Tibial artery (tissue), 4 donors: ENCODE measurements around the gene PCDHA5.
"Not testable (repeated sequence)": the region's sequence is repeated elsewhere in the genome, so short reads cannot be mapped to it uniquely, and the experiment has no call there.

ENCODE experiments used
- DNase-seq, 2 donors: peaks; one replicate each; pipeline ENCODE4 v3.0.0-alpha.2; 2019
- H3K27ac ChIP-seq, 2 donors: fragments of 200-600 bp; sonication (generic) in 1 of 2; 1 replicate in 1 of 2; 2 replicates in 1 of 2; pipeline ENCODE4 v1.5.1; 2018 to 2019; ENCODE audit warnings: mild to moderate bottlenecking in 1 of 2
- H3K27me3 ChIP-seq, 2 donors: fragments of 200-600 bp; sonication (generic) in 1 of 2; one replicate each; pipeline versions ENCODE4 v1.5.1 to v1.6.0; 2016 to 2019
- H3K36me3 ChIP-seq, 3 donors: fragments of 200-600 bp; sonication (generic) in 2 of 3; one replicate each; pipeline ENCODE4 v1.5.1; 2016 to 2019; ENCODE audit warnings: mild to moderate bottlenecking in 2 of 3
- H3K4me1 ChIP-seq, 4 donors: fragments of 200-600 bp; sonication (generic) in 2 of 4; 1 replicate in 3 of 4; 2 replicates in 1 of 4; pipeline ENCODE4 v1.5.1; 2016 to 2019
- H3K4me3 ChIP-seq, 2 donors: fragments of 200-600 bp; sonication (generic) in 1 of 2; 1 replicate in 1 of 2; 2 replicates in 1 of 2; pipeline ENCODE4 v1.5.1; 2018 to 2019; ENCODE audit warnings: mild to moderate bottlenecking in 2 of 2
- H3K9me3 ChIP-seq, 3 donors: fragments of 200-600 bp; sonication (generic) in 1 of 3; one replicate each; pipeline ENCODE4 v1.5.1; 2016 to 2019
- CTCF ChIP-seq, 2 experiments: fragments of 200-600 bp in 1 of 2; fragments of 450-650 bp in 1 of 2; IDR thresholded peaks; one replicate each; pipeline ENCODE4 v1.5.1; 2017 to 2019; ENCODE audit warnings: antibody characterized with exemption in 2 of 2, mild to moderate bottlenecking in 1 of 2, moderate library complexity in 1 of 2
- intact Hi-C: fragments of 100-400 bp; cut with DNase I; formaldehyde crosslinking; loops from one replicate; pipeline ENCODE4 v1.15.0; 2023; ENCODE audit warnings: low total_unique reads

PCDHA5 gene

GRCh38 chr5:140833993-140834392, 12.6 kb downstream of the PCDHA5 start, which contains the start of gene PCDHA7:
Gene PCDHA7 (plus strand): TSS chr5:140834269. CDS start chr5:140834384, 115 bp downstream.
- intact Hi-C loops: no loop called here
- Histone ChIP-seq H3K4me3 (peak within 1 kb of the TSS in 1 of 2 donors; percentile 9), H3K27me3 (peaks cover 0 to 12% of the 10 kb centered on the region in 2 donors), H3K27ac (no peak within 1 kb of the TSS), H3K9me3 (peaks cover 0 to 60% (median 33%) of the 10 kb centered on the region in 3 donors), H3K36me3 (peaks cover 0 to 3% (median 0%) of the 10 kb centered on the region in 3 donors), H3K4me1 (no peaks in the 10 kb centered on the region)
- no peak for TF ChIP-seq CTCF (IDR thresholded peaks at IDR 0.05)
- no peak for DNase-seq

DNA sequence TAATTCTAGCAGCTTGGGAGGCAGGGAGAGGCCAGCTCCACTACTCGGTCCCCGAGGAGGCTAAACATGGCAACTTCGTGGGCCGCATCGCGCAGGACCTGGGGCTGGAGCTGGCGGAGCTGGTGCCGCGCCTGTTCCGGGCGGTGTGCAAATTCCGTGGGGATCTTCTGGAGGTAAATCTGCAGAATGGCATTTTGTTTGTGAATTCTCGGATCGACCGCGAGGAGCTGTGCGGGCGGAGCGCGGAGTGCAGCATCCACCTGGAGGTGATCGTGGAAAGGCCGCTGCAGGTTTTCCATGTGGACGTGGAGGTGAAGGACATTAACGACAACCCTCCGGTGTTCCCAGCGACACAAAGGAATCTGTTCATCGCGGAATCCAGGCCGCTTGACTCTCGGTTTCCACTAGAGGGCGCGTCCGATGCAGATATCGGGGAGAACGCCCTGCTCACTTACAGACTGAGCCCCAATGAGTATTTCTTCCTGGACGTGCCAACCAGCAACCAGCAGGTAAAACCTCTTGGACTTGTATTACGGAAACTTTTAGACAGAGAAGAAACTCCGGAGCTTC, 13.1 kb downstream of the PCDHA5 start:
- peaks cover 0 to 55% (median 31%) of the 10 kb centered on the region in 3 donors for H3K9me3 ChIP-seq

DNA sequence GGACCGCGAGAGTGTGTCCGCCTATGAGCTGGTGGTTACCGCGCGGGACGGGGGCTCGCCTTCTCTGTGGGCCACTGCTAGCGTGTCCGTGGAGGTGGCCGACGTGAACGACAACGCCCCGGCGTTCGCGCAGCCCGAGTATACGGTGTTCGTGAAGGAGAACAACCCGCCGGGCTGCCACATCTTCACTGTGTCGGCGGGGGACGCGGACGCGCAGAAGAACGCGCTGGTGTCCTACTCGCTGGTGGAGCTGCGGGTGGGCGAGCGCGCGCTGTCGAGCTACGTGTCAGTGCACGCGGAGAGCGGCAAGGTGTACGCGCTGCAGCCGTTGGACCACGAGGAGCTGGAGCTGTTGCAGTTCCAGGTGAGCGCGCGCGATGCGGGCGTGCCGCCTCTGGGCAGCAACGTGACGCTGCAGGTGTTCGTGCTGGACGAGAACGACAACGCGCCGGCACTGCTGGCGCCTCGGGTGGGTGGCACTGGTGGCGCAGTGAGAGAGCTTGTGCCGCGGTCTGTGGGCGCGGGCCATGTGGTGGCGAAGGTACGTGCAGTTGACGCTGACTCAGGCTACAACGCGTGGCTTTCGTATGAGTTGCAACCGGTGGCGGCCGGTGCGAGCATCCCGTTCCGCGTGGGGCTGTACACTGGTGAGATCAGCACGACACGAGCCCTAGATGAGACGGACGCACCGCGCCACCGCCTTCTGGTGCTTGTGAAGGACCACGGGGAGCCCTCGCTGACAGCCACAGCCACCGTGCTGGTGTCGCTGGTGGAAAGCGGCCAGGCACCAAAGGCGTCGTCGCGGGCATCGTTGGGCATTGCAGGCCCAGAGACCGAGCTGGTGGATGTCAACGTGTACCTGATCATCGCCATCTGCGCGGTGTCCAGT, 14.5 kb downstream of the PCDHA5 start:
- Histone ChIP-seq H3K9me3 (peaks cover 0 to 47% (median 29%) of the 10 kb centered on the region in 3 donors), H3K4me3 (no peak overlapping the region), H3K36me3 (peaks cover 0 to 3% (median 0%) of the 10 kb centered on the region in 3 donors), H3K27ac (no peak overlapping the region), H3K27me3 (peaks cover 0 to 12% of the 10 kb centered on the region in 2 donors), H3K4me1 (no peaks in the 10 kb centered on the region)
- no peak for DNase-seq
- intact Hi-C loops: no loop called here
- no peak for TF ChIP-seq CTCF (IDR thresholded peaks at IDR 0.05)

More for the DNA sequence above, 13.1 kb downstream of the PCDHA5 start:
- Histone ChIP-seq H3K4me3 (peak overlapping the region in 1 of 2 donors; percentile 9), H3K27me3 (peaks cover 0 to 12% of the 10 kb centered on the region in 2 donors)
- DNase-seq, H3K4me1 ChIP-seq, intact Hi-C loops, H3K27ac ChIP-seq, H3K36me3 ChIP-seq: not testable (repeated sequence)

DNA sequence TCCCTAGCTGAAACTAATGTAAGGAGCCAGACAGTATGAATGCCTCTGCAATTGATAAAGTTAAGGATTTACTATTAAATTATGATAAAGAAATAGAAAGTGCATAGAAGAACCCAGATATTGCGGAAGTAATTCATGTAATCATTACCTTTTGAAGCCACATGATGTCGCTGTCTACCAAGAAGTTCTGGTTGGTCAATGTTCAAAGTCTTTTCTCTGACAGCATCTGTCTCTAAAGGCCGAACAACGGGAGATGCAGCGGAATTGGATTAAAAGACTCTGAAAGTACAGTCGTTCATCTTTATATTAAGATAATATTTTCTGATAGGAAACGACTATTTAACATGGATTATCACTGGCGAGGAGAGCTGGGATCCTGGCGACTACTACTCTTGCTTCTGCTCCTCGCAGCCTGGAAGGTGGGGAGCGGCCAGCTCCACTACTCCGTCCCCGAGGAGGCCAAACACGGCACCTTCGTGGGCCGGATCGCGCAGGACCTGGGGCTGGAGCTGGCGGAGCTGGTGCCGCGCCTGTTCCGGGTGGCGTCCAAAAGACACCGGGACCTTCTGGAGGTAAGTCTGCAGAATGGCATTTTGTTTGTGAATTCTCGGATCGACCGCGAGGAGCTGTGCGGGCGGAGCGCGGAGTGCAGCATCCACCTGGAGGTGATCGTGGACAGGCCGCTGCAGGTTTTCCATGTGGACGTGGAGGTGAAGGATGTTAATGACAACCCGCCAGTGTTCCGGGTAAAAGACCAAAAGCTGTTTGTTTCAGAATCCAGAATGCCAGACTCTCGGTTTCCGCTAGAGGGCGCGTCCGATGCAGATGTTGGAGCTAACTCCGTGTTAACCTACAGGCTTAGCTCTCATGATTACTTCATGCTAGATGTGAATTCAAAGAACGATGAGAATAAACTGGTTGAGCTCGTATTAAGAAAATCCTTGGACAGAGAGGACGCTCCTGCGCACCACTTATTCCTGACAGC, 19.9 kb downstream of the PCDHA5 start, which contains the start of gene PCDHA8:
TSS of gene PCDHA8 (plus strand) at position 210 of the 985 bp plus-strand sequence. CDS start at position 345, 135 bp downstream.
- H3K36me3 ChIP-seq: no peaks in the 10 kb centered on the region
- no peak within 1 kb of the TSS for H3K27ac ChIP-seq
- DNase-seq: no peak
- H3K4me3 ChIP-seq: no peak within 1 kb of the TSS
- no peaks in the 10 kb centered on the region for H3K4me1 ChIP-seq
- intact Hi-C loops: no loop called here
- H3K27me3 ChIP-seq: peaks cover 0 to 4% of the 10 kb centered on the region in 2 donors
- TF ChIP-seq CTCF (IDR thresholded peaks at IDR 0.05): no peak
- peaks cover 0 to 33% (median 32%) of the 10 kb centered on the region in 3 donors for H3K9me3 ChIP-seq

- peaks cover 0 to 4% of the 10 kb centered on the region in 2 donors for H3K27me3 ChIP-seq
- H3K9me3 ChIP-seq: peaks cover 0 to 40% (median 38%) of the 10 kb centered on the region in 3 donors
- intact Hi-C loops: no loop called here
- no peaks in the 10 kb centered on the region for H3K4me1 ChIP-seq
- no peak for DNase-seq
- no peaks in the 10 kb centered on the region for H3K36me3 ChIP-seq
- no peak overlapping the region for H3K4me3 ChIP-seq
- no peak for TF ChIP-seq CTCF (IDR thresholded peaks at IDR 0.05)
- no peak overlapping the region for H3K27ac ChIP-seq
These were observed 21.7 kb downstream of the PCDHA5 start for GRCh38 chr5:140842798-140843733.

- peaks cover 4 to 52% (median 26%) of the 10 kb centered on the region in 3 donors for H3K9me3 ChIP-seq
- H3K27ac ChIP-seq, intact Hi-C loops, H3K4me1 ChIP-seq, H3K4me3 ChIP-seq, DNase-seq, H3K36me3 ChIP-seq, H3K27me3 ChIP-seq: not testable (repeated sequence)
These were observed 27.0 kb downstream of the PCDHA5 start, which contains the start of gene PCDHA9 for GRCh38 chr5:140848139-140849102. Gene PCDHA9 (plus strand): TSS chr5:140848382. CDS start chr5:140848496, 114 bp downstream.
